ENCODE data around the gene OXGR1. TPM values are rescaled to one million over a fixed set of nuclear protein-coding genes. Genes with fewer than 3 reads are reported as not detected.

OXGR1 gene
- total RNA-seq, 1 experiment from 2014 or later: not detected

GRCh38 chr13:97043302-97043701, 49.0 kb upstream of the OXGR1 start:
- Histone ChIP-seq H4K91ac (ENCODE audit: insufficient read length, low read depth, low read length) (no peak overlapping the region), H2BK15ac (ENCODE audit: low read depth, low read length) (no peak overlapping the region), H3K23ac (ENCODE audit: insufficient read length, low read depth, low read length) (no peak overlapping the region), H3K4ac (ENCODE audit: low read depth, low read length) (no peak overlapping the region), H3T11ph (ENCODE audit: low read length) (no peak overlapping the region), H4K8ac (replicated peaks; ENCODE audit: insufficient read length, low read depth, low read length) (no peak overlapping the region), H2AFZ (ENCODE audit: low read length) (no peak overlapping the region), H3K27ac (ENCODE audit: insufficient read length, low read depth, low read length) (no peak overlapping the region), H2AK5ac (ENCODE audit: insufficient read length, low read length) (no peak overlapping the region), H3K14ac (ENCODE audit: insufficient read depth, low read length) (no peak overlapping the region), H4K5ac (ENCODE audit: insufficient read length, low read depth, low read length) (no peak overlapping the region), H2BK12ac (ENCODE audit: insufficient read length, low read depth, low read length) (no peak overlapping the region), H3K9me3 (ENCODE audit: control insufficient read depth, low read depth, low read length) (no peaks in the 10 kb centered on the region), H3K4me2 (ENCODE audit: insufficient read depth, insufficient read length, low read length) (no peak overlapping the region), H3K79me2 (ENCODE audit: insufficient read depth, low read length) (no peaks in the 10 kb centered on the region), H3K23me2 (ENCODE audit: insufficient read length, low read depth, low read length, poor library complexity, severe bottlenecking) (no peaks in the 10 kb centered on the region), H2BK20ac (ENCODE audit: low read depth, low read length, poor library complexity, severe bottlenecking) (no peak overlapping the region), H3K9ac (ENCODE audit: extremely low read depth, insufficient read length, low read length) (no peak overlapping the region), H2BK120ac (ENCODE audit: low read depth, low read length, poor library complexity, severe bottlenecking) (no peak overlapping the region), H3K56ac (ENCODE audit: insufficient read length, low read depth, low read length) (no peak overlapping the region), H2BK5ac (ENCODE audit: insufficient read length, low read length) (no peak overlapping the region), H3K18ac (ENCODE audit: insufficient read length, low read depth, low read length) (no peak overlapping the region), H3K79me1 (ENCODE audit: insufficient read depth, low read depth, low read length, poor library complexity, severe bottlenecking) (no peaks in the 10 kb centered on the region), H4K20me1 (ENCODE audit: control insufficient read depth, insufficient read depth, insufficient read length) (no peaks in the 10 kb centered on the region), H3K4me1 (ENCODE audit: insufficient read depth, low read length) (no peaks in the 10 kb centered on the region; the same call in 1 of the 2 replicates), H3K27me3 (ENCODE audit: insufficient read depth, low read length) (no peaks in the 10 kb centered on the region)
- no peak overlapping the region for H3K27ac Mint-ChIP-seq
- H3K9me3 Mint-ChIP-seq: no peaks in the 10 kb centered on the region; a peak in 1 of 5 replicates
- TF ChIP-seq, protein P1, sequence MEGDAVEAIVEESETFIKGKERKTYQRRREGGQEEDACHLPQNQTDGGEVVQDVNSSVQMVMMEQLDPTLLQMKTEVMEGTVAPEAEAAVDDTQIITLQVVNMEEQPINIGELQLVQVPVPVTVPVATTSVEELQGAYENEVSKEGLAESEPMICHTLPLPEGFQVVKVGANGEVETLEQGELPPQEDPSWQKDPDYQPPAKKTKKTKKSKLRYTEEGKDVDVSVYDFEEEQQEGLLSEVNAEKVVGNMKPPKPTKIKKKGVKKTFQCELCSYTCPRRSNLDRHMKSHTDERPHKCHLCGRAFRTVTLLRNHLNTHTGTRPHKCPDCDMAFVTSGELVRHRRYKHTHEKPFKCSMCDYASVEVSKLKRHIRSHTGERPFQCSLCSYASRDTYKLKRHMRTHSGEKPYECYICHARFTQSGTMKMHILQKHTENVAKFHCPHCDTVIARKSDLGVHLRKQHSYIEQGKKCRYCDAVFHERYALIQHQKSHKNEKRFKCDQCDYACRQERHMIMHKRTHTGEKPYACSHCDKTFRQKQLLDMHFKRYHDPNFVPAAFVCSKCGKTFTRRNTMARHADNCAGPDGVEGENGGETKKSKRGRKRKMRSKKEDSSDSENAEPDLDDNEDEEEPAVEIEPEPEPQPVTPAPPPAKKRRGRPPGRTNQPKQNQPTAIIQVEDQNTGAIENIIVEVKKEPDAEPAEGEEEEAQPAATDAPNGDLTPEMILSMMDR (conservative IDR thresholded peaks at IDR 0.05): no peak
- DNase-seq: no peak
- H3K4me1 Mint-ChIP-seq: peaks cover 7 to 9% of the 10 kb centered on the region in 2 experiments
- no peaks in the 10 kb centered on the region for H3K27me3 Mint-ChIP-seq (ENCODE audit: low read depth)
- no peaks in the 10 kb centered on the region; a peak in 1 of 7 replicates for H3K36me3 Mint-ChIP-seq (ENCODE audit: insufficient read depth in 1 of 3, low read depth in 3 of 3)
- no CpG with 5 or more reads among the region's 2 CpGs for WGBS (ENCODE audit: extremely low coverage, insufficient read length, low lambda C conversion rate)
- H3K4me3 Mint-ChIP-seq: no peak overlapping the region

All from H9 (cell line).